ENCODE measurements around the gene LPP.

DNA sequence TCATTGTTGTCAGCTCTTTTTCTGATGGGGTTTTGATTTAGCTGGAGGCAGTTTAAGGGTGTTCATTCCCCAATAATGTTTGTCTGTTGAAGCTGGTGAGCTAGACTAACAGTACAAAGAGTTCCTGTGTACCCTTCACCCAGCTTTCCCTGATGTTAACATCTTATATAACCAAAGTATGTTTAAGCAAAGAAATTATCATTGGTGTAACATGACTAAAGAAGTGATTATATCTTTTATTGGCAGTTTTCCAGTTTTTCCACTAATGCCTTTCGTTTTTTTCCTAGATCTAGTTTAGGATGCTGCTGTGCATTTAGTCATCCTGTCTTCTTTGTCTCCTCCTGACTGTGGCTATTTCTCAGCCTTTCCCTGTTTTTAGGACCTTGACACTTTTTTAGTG, 165.6 kb downstream of the LPP start:
- TF ChIP-seq POLR2A (IDR thresholded peaks at IDR 0.05; ENCODE audit: low read depth, low read length) = no peak
- no peak for TF ChIP-seq POLR2AphosphoS5 (IDR thresholded peaks at IDR 0.05; ENCODE audit: low read depth, low read length)
- TF ChIP-seq TAF1 (IDR thresholded peaks at IDR 0.05; ENCODE audit: borderline replicate concordance, low read depth, low read length) = no peak
